Measurements from ENCODE around the gene NTN1. TPM values are rescaled to one million over a fixed set of nuclear protein-coding genes. Genes with fewer than 3 reads are reported as not detected.

Gene NTN1
- total RNA-seq, 4 donors from 2014 or later = 3.3 to 19.2 (median 10.4) TPM

DNA sequence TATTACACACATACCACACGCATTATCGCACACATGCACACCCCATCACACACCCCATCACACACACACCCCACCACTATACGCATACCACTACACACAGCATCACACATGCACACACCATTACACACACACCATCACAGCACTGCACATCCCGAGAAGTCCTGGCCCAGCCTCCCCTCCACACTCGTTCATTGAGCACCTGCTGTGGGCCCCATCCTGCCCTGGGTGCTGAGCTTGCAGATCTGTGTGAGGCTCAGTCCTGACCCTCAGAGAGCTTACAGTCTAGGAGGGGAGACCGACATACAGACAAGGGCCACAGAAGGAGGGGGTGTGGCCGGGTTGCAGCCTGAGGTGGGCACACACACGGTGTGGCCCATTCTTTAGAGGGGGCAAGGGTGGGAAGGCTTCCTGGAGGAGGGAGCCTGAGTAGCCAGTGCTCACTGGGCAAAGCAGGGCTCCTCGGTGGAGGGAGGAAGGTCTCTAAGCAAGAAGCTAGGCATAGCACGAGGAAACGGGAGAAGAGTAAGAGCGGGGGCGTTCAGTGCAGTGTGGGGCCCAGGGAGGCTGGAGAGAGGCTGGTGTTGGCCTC lies 206.6 kb downstream of the NTN1 start:
- Histone ChIP-seq H3K9me3 (no peaks in the 10 kb centered on the region), H3K4me3 (peak overlapping the region; percentile 3 to 7), H3K36me3 (no peaks in the 10 kb centered on the region), H3K27me3 (no peaks in the 10 kb centered on the region), H3K4me1 (peaks cover 0 to 7% of the 10 kb centered on the region in 2 donors), H3K27ac (peak overlapping the region; percentile 84 to 91)
- intact Hi-C loops (cut with DNase I; ENCODE audit: low total_unique reads) = no loop called here
- TF ChIP-seq, protein P1, sequence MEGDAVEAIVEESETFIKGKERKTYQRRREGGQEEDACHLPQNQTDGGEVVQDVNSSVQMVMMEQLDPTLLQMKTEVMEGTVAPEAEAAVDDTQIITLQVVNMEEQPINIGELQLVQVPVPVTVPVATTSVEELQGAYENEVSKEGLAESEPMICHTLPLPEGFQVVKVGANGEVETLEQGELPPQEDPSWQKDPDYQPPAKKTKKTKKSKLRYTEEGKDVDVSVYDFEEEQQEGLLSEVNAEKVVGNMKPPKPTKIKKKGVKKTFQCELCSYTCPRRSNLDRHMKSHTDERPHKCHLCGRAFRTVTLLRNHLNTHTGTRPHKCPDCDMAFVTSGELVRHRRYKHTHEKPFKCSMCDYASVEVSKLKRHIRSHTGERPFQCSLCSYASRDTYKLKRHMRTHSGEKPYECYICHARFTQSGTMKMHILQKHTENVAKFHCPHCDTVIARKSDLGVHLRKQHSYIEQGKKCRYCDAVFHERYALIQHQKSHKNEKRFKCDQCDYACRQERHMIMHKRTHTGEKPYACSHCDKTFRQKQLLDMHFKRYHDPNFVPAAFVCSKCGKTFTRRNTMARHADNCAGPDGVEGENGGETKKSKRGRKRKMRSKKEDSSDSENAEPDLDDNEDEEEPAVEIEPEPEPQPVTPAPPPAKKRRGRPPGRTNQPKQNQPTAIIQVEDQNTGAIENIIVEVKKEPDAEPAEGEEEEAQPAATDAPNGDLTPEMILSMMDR (IDR thresholded peaks at IDR 0.05) = no peak
- TF ChIP-seq POLR2A (IDR thresholded peaks at IDR 0.05) = no peak
- DNase-seq = no peak

DNA sequence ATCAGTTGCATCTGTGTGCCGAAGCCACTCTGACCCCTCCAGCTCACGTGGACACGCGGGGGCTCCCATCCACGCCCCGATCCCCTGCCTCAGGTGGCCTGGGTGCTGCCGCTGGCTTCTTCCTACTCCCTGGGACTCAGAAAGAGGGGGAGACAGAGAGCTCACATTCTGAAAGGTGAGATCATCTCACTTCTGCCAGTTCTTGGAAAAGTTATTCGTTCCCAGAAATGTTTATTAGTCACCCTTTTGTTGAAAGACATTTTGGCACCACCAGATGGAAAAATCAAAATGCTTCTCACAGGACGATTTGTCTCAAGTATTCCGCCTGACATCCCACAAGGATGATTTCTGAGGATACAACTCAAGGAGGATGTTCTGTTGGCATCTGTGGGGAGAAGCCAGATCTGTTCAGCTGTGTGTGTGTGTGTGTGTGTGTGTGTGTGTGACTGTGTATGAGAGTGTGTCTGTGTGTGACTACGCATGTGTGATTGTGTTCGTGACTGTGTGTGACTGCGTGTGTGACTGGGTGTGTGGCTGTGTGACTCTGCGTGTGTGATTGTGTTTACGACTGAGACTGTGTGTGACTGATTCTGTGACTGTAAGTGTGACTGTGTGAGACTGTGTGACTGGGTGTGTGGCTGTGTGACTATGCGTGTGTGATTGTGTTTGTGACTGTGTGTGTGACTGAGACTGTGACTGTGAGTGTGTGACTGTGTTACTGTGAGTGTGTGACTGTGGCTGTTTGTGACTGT lies 207.3 kb downstream of the NTN1 start:
- Histone ChIP-seq H3K4me1 (peaks cover 0 to 7% of the 10 kb centered on the region in 2 donors), H3K36me3 (no peaks in the 10 kb centered on the region), H3K27ac (peak overlapping the region; percentile 84 to 91), H3K4me3 (peak overlapping the region; percentile 3 to 7), H3K27me3 (no peaks in the 10 kb centered on the region), H3K9me3 (no peaks in the 10 kb centered on the region)
- peak; percentile 62 to 88 for DNase-seq
- TF ChIP-seq, protein P1 (IDR thresholded peaks at IDR 0.05) = no peak
- TF ChIP-seq POLR2A (IDR thresholded peaks at IDR 0.05) = no peak
- intact Hi-C loops (cut with DNase I; ENCODE audit: low total_unique reads) = no loop called here

DNA sequence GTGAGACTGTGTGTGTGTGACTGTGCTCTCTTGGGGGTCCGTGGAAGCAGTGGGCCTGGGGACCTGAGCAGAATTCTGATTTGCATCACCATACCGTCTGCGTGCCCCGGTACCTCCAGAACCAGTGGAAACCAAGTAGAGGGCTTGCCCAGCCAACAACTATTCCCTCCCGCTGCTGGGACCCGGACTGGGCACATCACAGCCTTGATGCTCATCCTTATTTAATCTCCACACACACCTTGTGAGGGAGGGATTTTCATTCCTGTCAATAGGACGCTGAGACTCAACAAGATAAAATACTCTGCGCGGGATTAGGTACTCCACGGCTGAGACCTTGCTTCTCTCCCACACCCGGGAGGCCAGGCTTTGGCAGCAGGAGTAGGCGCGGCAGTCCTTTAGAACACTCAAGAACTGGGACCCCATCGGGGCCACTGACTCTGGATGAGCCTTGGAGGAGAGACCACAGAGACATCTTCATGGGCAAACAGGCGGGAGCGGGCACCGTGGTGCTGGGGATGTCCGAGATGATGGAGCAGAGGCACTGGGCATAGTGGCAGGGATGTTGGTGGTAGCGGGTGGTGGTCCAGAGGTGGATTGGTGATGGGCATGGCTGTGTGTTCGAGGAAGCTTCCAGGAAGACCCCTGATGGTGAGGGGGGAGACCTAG lies 208.0 kb downstream of the NTN1 start:
- Histone ChIP-seq H3K4me1 (peaks cover 0 to 7% of the 10 kb centered on the region in 2 donors), H3K27ac (peak overlapping the region; percentile 15 to 89), H3K9me3 (no peaks in the 10 kb centered on the region), H3K36me3 (no peaks in the 10 kb centered on the region), H3K4me3 (no peak overlapping the region), H3K27me3 (no peaks in the 10 kb centered on the region)
- intact Hi-C loops (cut with DNase I; ENCODE audit: low total_unique reads) = no loop called here
- DNase-seq = no peak
- TF ChIP-seq POLR2A (IDR thresholded peaks at IDR 0.05) = no peak
- TF ChIP-seq, protein P1 (IDR thresholded peaks at IDR 0.05) = no peak

DNA sequence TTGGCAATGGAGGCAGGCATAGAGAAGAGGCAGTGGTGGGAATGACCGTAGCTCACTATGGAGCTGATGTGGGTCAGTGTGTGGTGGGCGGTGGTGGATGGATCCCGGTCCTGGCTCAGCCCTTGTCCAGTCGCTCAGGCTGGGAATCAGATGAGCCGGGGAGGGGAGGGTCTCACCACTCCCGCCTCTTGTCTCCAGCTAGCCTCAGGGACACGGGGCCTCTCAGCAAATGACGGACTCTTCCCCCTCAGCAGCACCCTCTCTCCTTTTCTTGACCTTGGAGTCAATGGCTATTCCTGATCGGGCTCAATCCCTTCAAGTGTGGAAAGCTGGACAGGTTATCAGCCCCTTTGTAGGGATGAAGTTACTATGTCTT lies 208.5 kb downstream of the NTN1 start:
- H3K27me3 ChIP-seq = no peaks in the 10 kb centered on the region
- no peak overlapping the region for H3K4me3 ChIP-seq
- TF ChIP-seq, protein P1 (IDR thresholded peaks at IDR 0.05) = no peak
- no peak for TF ChIP-seq POLR2A (IDR thresholded peaks at IDR 0.05)
- H3K36me3 ChIP-seq = no peaks in the 10 kb centered on the region
- intact Hi-C loops (cut with DNase I; ENCODE audit: low total_unique reads) = no loop called here
- H3K4me1 ChIP-seq = peaks cover 0 to 7% of the 10 kb centered on the region in 2 donors
- DNase-seq = no peak
- no peaks in the 10 kb centered on the region for H3K9me3 ChIP-seq
- H3K27ac ChIP-seq = peak overlapping the region in 1 of 2 donors; percentile 89

DNA sequence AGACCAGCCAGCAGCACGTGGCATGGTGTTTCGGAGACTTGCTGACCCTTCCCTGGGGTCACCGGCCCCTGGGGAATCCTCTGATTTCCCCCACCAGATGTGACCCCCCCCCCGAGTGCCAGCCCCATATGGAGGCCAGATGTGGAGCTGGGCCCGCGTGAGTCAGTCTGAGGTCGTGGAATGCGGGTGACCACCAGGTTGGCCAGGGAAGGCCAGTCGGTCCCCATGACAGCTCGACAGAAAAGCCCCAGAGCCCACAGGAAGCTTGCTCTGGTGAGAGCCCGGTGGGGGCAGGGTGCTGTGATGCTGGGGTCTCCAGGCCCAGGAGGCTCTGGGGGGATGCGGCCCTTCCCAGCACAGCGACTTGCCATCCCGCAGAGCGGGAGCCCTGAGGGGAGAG lies 209.0 kb downstream of the NTN1 start:
- DNase-seq = no peak
- Histone ChIP-seq H3K27ac (peak overlapping the region in 1 of 2 donors; percentile 89), H3K9me3 (no peaks in the 10 kb centered on the region), H3K4me1 (peaks cover 0 to 7% of the 10 kb centered on the region in 2 donors), H3K27me3 (no peaks in the 10 kb centered on the region), H3K36me3 (no peaks in the 10 kb centered on the region), H3K4me3 (no peak overlapping the region)
- no peak for TF ChIP-seq POLR2A (IDR thresholded peaks at IDR 0.05)
- TF ChIP-seq, protein P1 (IDR thresholded peaks at IDR 0.05) = no peak
- intact Hi-C loops (cut with DNase I; ENCODE audit: low total_unique reads) = no loop called here

Data from uterus (tissue), 4 donors.